Measurements from ENCODE around the gene WIF1. TPM values are rescaled to one million over a fixed set of nuclear protein-coding genes. Genes with fewer than 3 reads are reported as not detected.

The WIF1 gene
- total and polyA plus RNA-seq, 2 of the 8 experiments (the other 6 are each of a cell fraction or from before 2014, with no cell fraction given), result 1.8 to 9.1 TPM

DNA sequence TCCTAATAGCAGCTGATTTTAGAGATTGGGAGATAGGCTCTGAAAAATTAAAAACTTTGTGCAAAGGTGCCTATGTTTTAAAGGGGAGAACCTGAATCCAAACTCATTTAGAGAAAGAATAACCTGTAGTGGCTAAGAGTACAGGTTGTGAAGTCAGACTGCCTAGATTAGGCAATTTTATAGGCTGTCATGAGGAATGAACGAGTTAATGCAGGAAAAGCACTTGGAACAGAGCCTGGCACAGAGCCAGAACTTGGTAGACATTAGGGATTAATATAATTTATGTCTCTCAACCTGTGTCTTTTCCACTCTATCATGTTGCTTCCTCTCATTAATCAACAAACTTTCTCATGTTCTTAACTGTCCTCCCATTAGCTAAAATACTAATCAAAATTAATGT is 98.1 kb downstream of the WIF1 start:
- Histone ChIP-seq H4K91ac (replicated peaks; ENCODE audit: insufficient read length, low read length) (no peak overlapping the region), H2BK20ac (ENCODE audit: low read length) (no peak overlapping the region), H3K56ac (replicated peaks; ENCODE audit: insufficient read length, low read depth, low read length) (no peak overlapping the region), H4K5ac (ENCODE audit: insufficient read length, low read depth, low read length) (no peak overlapping the region), H3K9ac (replicated peaks in 1 of 4; ENCODE audit: extremely low read depth in 1 of 4, low read depth in 3 of 4, low read length in 3 of 4) (no peak overlapping the region), H3K36me3 (ENCODE audit: control insufficient read depth in 2 of 4, insufficient read depth in 4 of 4, low read length in 3 of 4) (no peaks in the 10 kb centered on the region), H3K27me3 (replicated peaks in 1 of 4; ENCODE audit: control insufficient read depth in 3 of 4, extremely low read depth in 1 of 4, insufficient read depth in 3 of 4, low read length in 3 of 4) (no peaks in the 10 kb centered on the region), H3K23ac (ENCODE audit: insufficient read length) (no peak overlapping the region), H3K4me1 (replicated peaks in 1 of 4; ENCODE audit: control insufficient read depth in 3 of 4, insufficient read depth in 4 of 4, low read length in 3 of 4) (peaks cover 0 to 8% (median 1%) of the 10 kb centered on the region in 4 experiments; a peak in 2 of 7 replicates), H3K14ac (ENCODE audit: insufficient read length) (no peak overlapping the region), H2AK5ac (ENCODE audit: low read depth, low read length) (no peak overlapping the region), H3K23me2 (ENCODE audit: low read depth, low read length) (no peaks in the 10 kb centered on the region), H3K9me3 (ENCODE audit: insufficient read depth in 2 of 2, low read depth in 1 of 2, low read length in 1 of 2) (no peaks in the 10 kb centered on the region), H4K20me1 (replicated peaks in 1 of 2; ENCODE audit: control insufficient read depth in 1 of 2, insufficient read depth in 2 of 2, low read length in 2 of 2) (no peaks in the 10 kb centered on the region), H3K27ac (ENCODE audit: low read depth, low read length) (no peak overlapping the region), H3K79me2 (ENCODE audit: control insufficient read depth in 1 of 2, insufficient read depth in 2 of 2, low read length in 2 of 2) (no peaks in the 10 kb centered on the region), H3K79me1 (ENCODE audit: low read depth, low read length) (no peaks in the 10 kb centered on the region), H4K8ac (ENCODE audit: extremely low read depth, insufficient read depth, low read length) (no peak overlapping the region), H2BK12ac (ENCODE audit: low read depth, low read length) (no peak overlapping the region), H3K4me3 (ENCODE audit: extremely low read depth in 1 of 4, insufficient read depth in 2 of 4, low read depth in 3 of 4, low read length in 4 of 4) (no peak overlapping the region), H3K4me2 (ENCODE audit: insufficient read depth in 1 of 2, low read depth in 2 of 2, low read length in 2 of 2) (no peak overlapping the region), H3K4ac (replicated peaks; ENCODE audit: insufficient read length, low read depth, low read length) (no peak overlapping the region), H2BK5ac (ENCODE audit: low read depth, low read length) (no peak overlapping the region), H2BK120ac (replicated peaks; ENCODE audit: low read depth, low read length) (peak overlapping the region; percentile 47), H2BK15ac (ENCODE audit: low read length) (no peak overlapping the region), H2AFZ (ENCODE audit: low read length) (no peak overlapping the region), H3K18ac (ENCODE audit: extremely low read depth, low read length) (no peak overlapping the region)
- 68% methylated on average over 1 of the region's 1 CpG; no CpG with 5 or more reads in 1 of the 2 experiments for WGBS, 2 experiments (ENCODE audit: extremely low coverage in 1 of 2, insufficient coverage in 1 of 2, insufficient read length in 1 of 2, insufficient replicate concordance in 2 of 2, low coverage in 1 of 2, low lambda C conversion rate in 2 of 2, missing lambda C conversion rate in 1 of 2)
- POLR2A ChIA-PET (ENCODE audit: partially characterized antibody), result no interaction called here
- no peak for DNase-seq (ENCODE audit: low read depth in 1 of 2, low spot score in 2 of 2)
- CTCF ChIA-PET (ENCODE audit: partially characterized antibody), result interaction anchor here (1.1 kb wide), 1 partner anchor 31 kb away, joined by 3 read pairs; no protein-coding TSS in a partner anchor
- FAIRE-seq, result no peak
- TF ChIP-seq EP300 (IDR thresholded peaks at IDR 0.05; ENCODE audit: borderline replicate concordance in 1 of 2, low read depth in 2 of 2, low read length in 2 of 2), result no peak
- TF ChIP-seq BRCA1 (IDR thresholded peaks at IDR 0.05; ENCODE audit: low read depth, low read length), result no peak
- no peak for TF ChIP-seq CTBP2 (IDR thresholded peaks at IDR 0.05; ENCODE audit: borderline replicate concordance, insufficient read depth, insufficient read length, low read length)
- TF ChIP-seq PHF8 (conservative IDR thresholded peaks at IDR 0.05; ENCODE audit: low read depth, low read length), result no peak
- TF ChIP-seq NANOG (IDR thresholded peaks at IDR 0.05; ENCODE audit: insufficient read depth, low read depth, low read length, poor library complexity, severe bottlenecking), result no peak
- TF ChIP-seq CREB1 (IDR thresholded peaks at IDR 0.05), result no peak
- TF ChIP-seq, protein P1, sequence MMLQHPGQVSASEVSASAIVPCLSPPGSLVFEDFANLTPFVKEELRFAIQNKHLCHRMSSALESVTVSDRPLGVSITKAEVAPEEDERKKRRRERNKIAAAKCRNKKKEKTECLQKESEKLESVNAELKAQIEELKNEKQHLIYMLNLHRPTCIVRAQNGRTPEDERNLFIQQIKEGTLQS (IDR thresholded peaks at IDR 0.05; ENCODE audit: insufficient read depth, low read depth, low read length), result no peak
- no peak for TF ChIP-seq GABPA (IDR thresholded peaks at IDR 0.05; ENCODE audit: borderline replicate concordance, insufficient read depth, low read length)
- TF ChIP-seq BACH1 (IDR thresholded peaks at IDR 0.05; ENCODE audit: low read length), result no peak
- TF ChIP-seq CBX5 (IDR thresholded peaks at IDR 0.05; ENCODE audit: low read depth, low read length), result no peak
- no peak for TF ChIP-seq SIRT6 (IDR thresholded peaks at IDR 0.05; ENCODE audit: low read length)
- no peak for TF ChIP-seq SP1 (IDR thresholded peaks at IDR 0.05; ENCODE audit: low read depth, low read length)
- no peak for TF ChIP-seq RFX5 (IDR thresholded peaks at IDR 0.05; ENCODE audit: borderline replicate concordance, low read depth, low read length)
- no peak for TF ChIP-seq TEAD4 (IDR thresholded peaks at IDR 0.05; ENCODE audit: low read depth, low read length)

Data from H1 (cell line).